H9 (cell line): ENCODE measurements around the gene CACNB4. TPM values are rescaled to one million over a fixed set of nuclear protein-coding genes. Genes with fewer than 3 reads are reported as not detected.

Experiments used
- DNase-seq: peaks from one replicate; pipeline ENCODE4 v3.0.0-alpha.2; 2017
- H2AFZ ChIP-seq: one replicate; pipeline ENCODE4 v1.6.1; 2013; ENCODE audit warnings: mild to moderate bottlenecking, low read length, control low read depth, moderate library complexity
- H2AK5ac ChIP-seq: 2 replicates; pipeline ENCODE4 v1.6.1; 2013; ENCODE audit warnings: low read length, control low read depth, mixed read lengths; ENCODE audit not compliant: insufficient read length
- H2BK120ac ChIP-seq: one replicate; pipeline ENCODE4 v1.6.1; 2013; ENCODE audit warnings: low read depth, mild to moderate bottlenecking, low read length, control low read depth, inconsistent platforms; ENCODE audit not compliant: poor library complexity, severe bottlenecking
- H2BK12ac ChIP-seq: 2 replicates; pipeline ENCODE4 v1.6.1; 2013; ENCODE audit warnings: low read length, control low read depth, mixed read lengths, low read depth; ENCODE audit not compliant: insufficient read length
- H2BK15ac ChIP-seq: 2 replicates; pipeline ENCODE4 v1.6.1; 2013; ENCODE audit warnings: low read depth, low read length, control low read depth
- H2BK20ac ChIP-seq: one replicate; pipeline ENCODE4 v1.6.1; 2013; ENCODE audit warnings: low read depth, mild to moderate bottlenecking, low read length, control low read depth, inconsistent platforms; ENCODE audit not compliant: poor library complexity, severe bottlenecking
- H2BK5ac ChIP-seq: 2 replicates; pipeline ENCODE4 v1.6.1; 2013; ENCODE audit warnings: low read length, control low read depth, mixed read lengths; ENCODE audit not compliant: insufficient read length
- H3K14ac ChIP-seq: 2 replicates; pipeline ENCODE4 v1.6.1; 2013; ENCODE audit warnings: low read length, control low read depth; ENCODE audit not compliant: insufficient read depth
- H3K18ac ChIP-seq: 2 replicates; pipeline ENCODE4 v1.6.1; 2013; ENCODE audit warnings: low read depth, mild to moderate bottlenecking, mixed read lengths, low read length, control low read depth; ENCODE audit not compliant: insufficient read length
- H3K23ac ChIP-seq: 2 replicates; pipeline ENCODE4 v1.6.1; 2013; ENCODE audit warnings: low read length, control low read depth, mixed read lengths, low read depth; ENCODE audit not compliant: insufficient read length
- H3K23me2 ChIP-seq: 2 replicates; pipeline ENCODE4 v1.6.1; 2013; ENCODE audit warnings: low read depth, mild to moderate bottlenecking, mixed read lengths, low read length, control low read depth; ENCODE audit not compliant: insufficient read length, poor library complexity, severe bottlenecking
- H3K27ac ChIP-seq: 2 replicates; pipeline ENCODE4 v1.5.1; 2013; ENCODE audit warnings: low read length, control low read depth, mixed read lengths, low read depth; ENCODE audit not compliant: insufficient read length
- H3K27me3 ChIP-seq: 2 replicates; pipeline ENCODE4 v1.6.1; 2013; ENCODE audit warnings: low read length, control low read depth, inconsistent platforms; ENCODE audit not compliant: insufficient read depth
- H3K4ac ChIP-seq: 2 replicates; pipeline ENCODE4 v1.6.1; 2013; ENCODE audit warnings: low read depth, mild to moderate bottlenecking, control low read depth, inconsistent platforms, low read length, moderate library complexity
- H3K4me1 ChIP-seq: 2 replicates; pipeline ENCODE4 v1.6.1; 2013; ENCODE audit warnings: low read length, control low read depth, inconsistent platforms; ENCODE audit not compliant: insufficient read depth
- H3K4me2 ChIP-seq: 2 replicates; pipeline ENCODE4 v1.6.1; 2013; ENCODE audit warnings: low read length, control low read depth, mixed read lengths; ENCODE audit not compliant: insufficient read length, insufficient read depth
- H3K56ac ChIP-seq: 2 replicates; pipeline ENCODE4 v1.6.1; 2013; ENCODE audit warnings: low read depth, mild to moderate bottlenecking, mixed read lengths, low read length, control low read depth; ENCODE audit not compliant: insufficient read length
- H3K79me1 ChIP-seq: 2 replicates; pipeline ENCODE4 v1.6.1; 2013; ENCODE audit warnings: low read depth, mild to moderate bottlenecking, moderate library complexity, low read length, control low read depth, inconsistent platforms; ENCODE audit not compliant: insufficient read depth, poor library complexity, severe bottlenecking
- H3K79me2 ChIP-seq: 2 replicates; pipeline ENCODE4 v1.6.1; 2013; ENCODE audit warnings: low read length, control low read depth, inconsistent platforms; ENCODE audit not compliant: insufficient read depth
- H3K9ac ChIP-seq: 2 replicates; pipeline ENCODE4 v1.6.1; 2013; ENCODE audit warnings: low read length, control low read depth, mixed read lengths; ENCODE audit not compliant: insufficient read length; ENCODE audit errors: extremely low read depth
- H3K9me3 ChIP-seq: one replicate; pipeline ENCODE4 v1.6.1; 2013; ENCODE audit warnings: low read depth, low read length, inconsistent platforms; ENCODE audit not compliant: control insufficient read depth
- H3T11ph ChIP-seq: one replicate; pipeline ENCODE4 v1.6.1; 2013; ENCODE audit warnings: mild to moderate bottlenecking, low read length, control low read depth, inconsistent platforms
- H4K20me1 ChIP-seq: one replicate; pipeline ENCODE4 v1.6.1; 2013; ENCODE audit not compliant: control insufficient read depth, insufficient read length, insufficient read depth
- H4K5ac ChIP-seq: 2 replicates; pipeline ENCODE4 v1.6.1; 2013; ENCODE audit warnings: low read depth, mild to moderate bottlenecking, mixed read lengths, low read length, control low read depth; ENCODE audit not compliant: insufficient read length
- H4K8ac ChIP-seq: replicated peaks from 2 replicates; pipeline ENCODE4 v1.6.1; 2013; ENCODE audit warnings: low read length, control low read depth, mixed read lengths, low read depth; ENCODE audit not compliant: insufficient read length
- H4K91ac ChIP-seq: 2 replicates; pipeline ENCODE4 v1.6.1; 2013; ENCODE audit warnings: low read depth, mild to moderate bottlenecking, moderate library complexity, mixed read lengths, low read length, control low read depth; ENCODE audit not compliant: insufficient read length
- H3K27ac Mint-ChIP-seq, 3 experiments: 2 replicates in 2 of 3; 3 replicates in 1 of 3; pipeline ENCODE4 v1.8.0; 2020 to 2021; ENCODE audit warnings: mixed read lengths in 3 of 3, mild to moderate bottlenecking in 1 of 3, moderate library complexity in 1 of 3
- H3K27me3 Mint-ChIP-seq: 2 replicates; pipeline ENCODE4 v1.8.0; 2021; ENCODE audit warnings: low read depth, mild to moderate bottlenecking, moderate library complexity, mixed read lengths
- H3K36me3 Mint-ChIP-seq, 3 experiments: 2 replicates in 2 of 3; 3 replicates in 1 of 3; pipeline ENCODE4 v1.8.0; 2020 to 2021; ENCODE audit warnings: low read depth in 3 of 3, mixed read lengths in 3 of 3; ENCODE audit not compliant: insufficient read depth in 1 of 3
- H3K4me1 Mint-ChIP-seq, 2 experiments: 2 replicates each; pipeline ENCODE4 v1.8.0; 2020; ENCODE audit warnings: mixed read lengths in 2 of 2
- H3K4me3 Mint-ChIP-seq, 2 experiments: 2 replicates in 1 of 2; 3 replicates in 1 of 2; pipeline ENCODE4 v1.8.0; 2020 to 2021; ENCODE audit warnings: mild to moderate bottlenecking in 2 of 2, mixed read lengths in 2 of 2, moderate library complexity in 1 of 2
- H3K9me3 Mint-ChIP-seq, 2 experiments: 2 replicates in 1 of 2; 3 replicates in 1 of 2; pipeline ENCODE4 v1.8.0; 2020; ENCODE audit warnings: mild to moderate bottlenecking in 2 of 2, mixed read lengths in 2 of 2, moderate library complexity in 1 of 2
- WGBS: extraction: QIAGEN DNeasy Blood & Tissue Kit; methylation state at CpG from one replicate; pipeline ENCODE4 v1.1.7; 2013; ENCODE audit warnings: missing lambda C conversion rate, low lambda C conversion rate, mixed read lengths; ENCODE audit not compliant: insufficient read length; ENCODE audit errors: extremely low coverage; 5-methylcytosine and 5-hydroxymethylcytosine counted together
- total RNA-seq: library from RNA; stranded (reverse); gene quantifications from 2 replicates; pipeline ENCODE4 v1.2.1, GENCODE V29; 2021
- TF ChIP-seq, protein P1 (sequence below): fragments of 200-600 bp; sonication (generic); conservative IDR thresholded peaks from 3 replicates; pipeline ENCODE4 v1.8.0; 2021; ENCODE audit warnings: antibody characterized with exemption, mild to moderate bottlenecking

Gene CACNB4
- total RNA-seq, 1 experiment from 2014 or later = 1.4 TPM

DNA sequence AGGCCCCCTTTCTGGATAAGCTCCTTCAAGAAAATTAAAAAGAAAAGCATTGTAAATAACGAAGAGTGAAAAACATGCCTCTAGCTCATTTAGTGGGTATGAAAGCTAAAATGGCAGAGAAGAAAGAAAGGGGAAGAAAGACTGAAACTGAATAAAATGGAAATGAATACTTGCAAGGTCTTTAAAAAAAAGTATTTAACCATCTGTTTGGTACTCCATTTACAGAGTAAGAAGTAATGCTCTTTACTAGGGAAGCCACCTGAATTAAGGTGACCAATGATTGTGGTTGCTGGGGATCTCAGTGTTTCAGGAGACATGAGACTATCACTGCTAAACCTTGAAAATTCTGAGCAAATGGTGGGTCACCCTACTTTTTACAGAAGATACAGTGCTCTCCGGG, 253.0 kb downstream of the CACNB4 start:
- Histone ChIP-seq H4K20me1 (no peaks in the 10 kb centered on the region), H3K56ac (no peak overlapping the region), H3K18ac (no peak overlapping the region), H4K8ac (no peak overlapping the region), H2BK5ac (no peak overlapping the region), H3K4ac (no peak overlapping the region), H4K91ac (no peak overlapping the region), H3K23ac (no peak overlapping the region), H2AK5ac (no peak overlapping the region), H2BK15ac (no peak overlapping the region), H4K5ac (no peak overlapping the region), H3K9me3 (no peaks in the 10 kb centered on the region), H2BK20ac (no peak overlapping the region), H2BK12ac (no peak overlapping the region), H3K27me3 (no peaks in the 10 kb centered on the region), H3K4me2 (no peak overlapping the region), H3K9ac (no peak overlapping the region), H3T11ph (no peak overlapping the region), H3K23me2 (no peaks in the 10 kb centered on the region), H3K14ac (no peak overlapping the region), H3K27ac (no peak overlapping the region), H3K79me1 (no peaks in the 10 kb centered on the region), H2BK120ac (no peak overlapping the region), H3K79me2 (no peaks in the 10 kb centered on the region), H3K4me1 (no peaks in the 10 kb centered on the region), H2AFZ (no peak overlapping the region)
- Mint-ChIP-seq H3K27me3 (no peaks in the 10 kb centered on the region), H3K27ac (no peak overlapping the region), H3K36me3 (no peaks in the 10 kb centered on the region), H3K9me3 (no peaks in the 10 kb centered on the region), H3K4me1 (no peaks in the 10 kb centered on the region), H3K4me3 (no peak overlapping the region)
- DNase-seq = no peak
- TF ChIP-seq, protein P1, sequence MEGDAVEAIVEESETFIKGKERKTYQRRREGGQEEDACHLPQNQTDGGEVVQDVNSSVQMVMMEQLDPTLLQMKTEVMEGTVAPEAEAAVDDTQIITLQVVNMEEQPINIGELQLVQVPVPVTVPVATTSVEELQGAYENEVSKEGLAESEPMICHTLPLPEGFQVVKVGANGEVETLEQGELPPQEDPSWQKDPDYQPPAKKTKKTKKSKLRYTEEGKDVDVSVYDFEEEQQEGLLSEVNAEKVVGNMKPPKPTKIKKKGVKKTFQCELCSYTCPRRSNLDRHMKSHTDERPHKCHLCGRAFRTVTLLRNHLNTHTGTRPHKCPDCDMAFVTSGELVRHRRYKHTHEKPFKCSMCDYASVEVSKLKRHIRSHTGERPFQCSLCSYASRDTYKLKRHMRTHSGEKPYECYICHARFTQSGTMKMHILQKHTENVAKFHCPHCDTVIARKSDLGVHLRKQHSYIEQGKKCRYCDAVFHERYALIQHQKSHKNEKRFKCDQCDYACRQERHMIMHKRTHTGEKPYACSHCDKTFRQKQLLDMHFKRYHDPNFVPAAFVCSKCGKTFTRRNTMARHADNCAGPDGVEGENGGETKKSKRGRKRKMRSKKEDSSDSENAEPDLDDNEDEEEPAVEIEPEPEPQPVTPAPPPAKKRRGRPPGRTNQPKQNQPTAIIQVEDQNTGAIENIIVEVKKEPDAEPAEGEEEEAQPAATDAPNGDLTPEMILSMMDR = no peak
- no CpG with 5 or more reads among the region's 2 CpGs for WGBS
